ENCODE measurements around the gene RAB3A. TPM values are rescaled to one million over a fixed set of nuclear protein-coding genes. Genes with fewer than 3 reads are reported as not detected.

RAB3A gene
- total RNA-seq, 1 donor from 2014 or later: 3.2 TPM

DNA sequence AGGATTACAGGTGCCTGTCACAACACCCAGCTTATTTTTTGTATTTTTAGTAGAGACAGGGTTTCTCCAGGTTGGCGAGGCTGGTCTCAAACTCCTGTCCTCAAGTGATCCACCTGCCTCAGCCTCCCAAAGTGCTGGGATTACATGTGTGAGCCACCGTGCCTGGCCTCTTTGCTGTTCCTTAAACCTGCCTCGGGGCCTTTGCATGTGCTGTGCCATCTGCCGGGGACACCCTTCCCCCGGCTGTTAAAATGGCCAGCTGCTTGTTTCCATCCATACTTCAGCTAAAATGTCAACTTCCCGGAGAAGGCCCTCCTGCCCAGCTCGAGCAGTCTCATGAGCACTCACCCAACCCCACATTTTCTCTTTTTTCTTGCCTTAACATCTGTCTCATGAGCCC lies 41.5 kb upstream of the RAB3A start:
- Mint-ChIP-seq H3K27me3 (ENCODE audit: unreplicated experiment) (peaks cover 11% of the 10 kb centered on the region), H3K4me3 (ENCODE audit: unreplicated experiment) (no peak overlapping the region), H3K27ac (ENCODE audit: unreplicated experiment) (no peak overlapping the region), H3K4me1 (ENCODE audit: unreplicated experiment) (peaks cover 7% of the 10 kb centered on the region), H3K9me3 (ENCODE audit: unreplicated experiment) (no peaks in the 10 kb centered on the region), H3K36me3 (ENCODE audit: unreplicated experiment) (no peaks in the 10 kb centered on the region)
- TF ChIP-seq, protein P1, sequence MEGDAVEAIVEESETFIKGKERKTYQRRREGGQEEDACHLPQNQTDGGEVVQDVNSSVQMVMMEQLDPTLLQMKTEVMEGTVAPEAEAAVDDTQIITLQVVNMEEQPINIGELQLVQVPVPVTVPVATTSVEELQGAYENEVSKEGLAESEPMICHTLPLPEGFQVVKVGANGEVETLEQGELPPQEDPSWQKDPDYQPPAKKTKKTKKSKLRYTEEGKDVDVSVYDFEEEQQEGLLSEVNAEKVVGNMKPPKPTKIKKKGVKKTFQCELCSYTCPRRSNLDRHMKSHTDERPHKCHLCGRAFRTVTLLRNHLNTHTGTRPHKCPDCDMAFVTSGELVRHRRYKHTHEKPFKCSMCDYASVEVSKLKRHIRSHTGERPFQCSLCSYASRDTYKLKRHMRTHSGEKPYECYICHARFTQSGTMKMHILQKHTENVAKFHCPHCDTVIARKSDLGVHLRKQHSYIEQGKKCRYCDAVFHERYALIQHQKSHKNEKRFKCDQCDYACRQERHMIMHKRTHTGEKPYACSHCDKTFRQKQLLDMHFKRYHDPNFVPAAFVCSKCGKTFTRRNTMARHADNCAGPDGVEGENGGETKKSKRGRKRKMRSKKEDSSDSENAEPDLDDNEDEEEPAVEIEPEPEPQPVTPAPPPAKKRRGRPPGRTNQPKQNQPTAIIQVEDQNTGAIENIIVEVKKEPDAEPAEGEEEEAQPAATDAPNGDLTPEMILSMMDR (IDR thresholded peaks at IDR 0.05): no peak
- DNase-seq (ENCODE audit: extremely low spot score, unreplicated experiment): no peak

DNA sequence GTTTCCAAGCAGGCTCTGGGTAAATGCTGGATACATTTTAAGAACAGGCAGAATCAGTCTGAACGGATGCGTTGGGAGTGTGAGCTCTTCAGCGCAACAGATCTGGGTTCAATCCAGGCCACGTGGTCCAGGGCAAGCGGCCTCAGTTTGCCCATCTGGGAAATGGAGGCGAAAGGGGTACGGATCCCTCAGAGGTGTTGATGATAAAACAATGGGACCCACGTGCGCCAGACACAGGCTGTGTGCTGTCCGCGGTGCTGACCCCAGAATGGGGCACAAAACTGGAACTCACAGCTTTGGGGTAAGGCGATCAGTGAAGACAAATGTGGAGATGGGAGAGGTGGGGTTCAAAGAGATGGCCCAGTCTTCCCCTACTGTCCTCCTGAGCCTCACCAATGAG lies 35.5 kb upstream of the RAB3A start:
- no peak overlapping the region for H3K27ac Mint-ChIP-seq (ENCODE audit: unreplicated experiment)
- TF ChIP-seq, protein P1 (IDR thresholded peaks at IDR 0.05): no peak
- no peak for DNase-seq (ENCODE audit: extremely low spot score, unreplicated experiment)
- peaks cover 25% of the 10 kb centered on the region for H3K27me3 Mint-ChIP-seq (ENCODE audit: unreplicated experiment)
- H3K4me3 Mint-ChIP-seq (ENCODE audit: unreplicated experiment): no peak overlapping the region
- no peaks in the 10 kb centered on the region for H3K36me3 Mint-ChIP-seq (ENCODE audit: unreplicated experiment)
- peaks cover 2% of the 10 kb centered on the region for H3K4me1 Mint-ChIP-seq (ENCODE audit: unreplicated experiment)
- no peaks in the 10 kb centered on the region for H3K9me3 Mint-ChIP-seq (ENCODE audit: unreplicated experiment)

DNA sequence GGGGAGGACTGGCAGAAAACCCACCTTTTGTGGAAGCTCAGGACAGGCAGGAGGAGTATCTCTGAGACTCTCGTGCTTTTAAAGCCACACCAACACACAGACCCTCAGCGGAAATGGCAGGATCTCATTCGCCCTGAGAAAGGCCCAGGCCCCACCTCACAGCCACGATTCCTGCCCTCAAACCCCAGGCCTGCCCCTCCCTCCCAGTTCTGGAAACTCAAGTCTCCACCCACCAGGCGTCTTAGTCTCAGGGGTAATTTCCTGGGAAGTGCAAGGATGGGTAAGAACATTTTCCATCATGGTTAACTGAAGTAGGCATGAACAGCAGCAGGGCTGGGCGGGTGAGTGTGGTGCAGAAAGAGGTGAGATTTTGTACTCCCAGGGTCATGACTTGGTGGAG lies 30.4 kb upstream of the RAB3A start:
- H3K4me1 Mint-ChIP-seq (ENCODE audit: unreplicated experiment): peaks cover 16% of the 10 kb centered on the region
- peaks cover 11% of the 10 kb centered on the region for H3K27me3 Mint-ChIP-seq (ENCODE audit: unreplicated experiment)
- no peak overlapping the region for H3K4me3 Mint-ChIP-seq (ENCODE audit: unreplicated experiment)
- no peaks in the 10 kb centered on the region for H3K36me3 Mint-ChIP-seq (ENCODE audit: unreplicated experiment)
- no peak for DNase-seq (ENCODE audit: extremely low spot score, unreplicated experiment)
- H3K9me3 Mint-ChIP-seq (ENCODE audit: unreplicated experiment): peaks cover 6% of the 10 kb centered on the region
- TF ChIP-seq, protein P1 (IDR thresholded peaks at IDR 0.05): no peak
- no peak overlapping the region for H3K27ac Mint-ChIP-seq (ENCODE audit: unreplicated experiment)

DNA sequence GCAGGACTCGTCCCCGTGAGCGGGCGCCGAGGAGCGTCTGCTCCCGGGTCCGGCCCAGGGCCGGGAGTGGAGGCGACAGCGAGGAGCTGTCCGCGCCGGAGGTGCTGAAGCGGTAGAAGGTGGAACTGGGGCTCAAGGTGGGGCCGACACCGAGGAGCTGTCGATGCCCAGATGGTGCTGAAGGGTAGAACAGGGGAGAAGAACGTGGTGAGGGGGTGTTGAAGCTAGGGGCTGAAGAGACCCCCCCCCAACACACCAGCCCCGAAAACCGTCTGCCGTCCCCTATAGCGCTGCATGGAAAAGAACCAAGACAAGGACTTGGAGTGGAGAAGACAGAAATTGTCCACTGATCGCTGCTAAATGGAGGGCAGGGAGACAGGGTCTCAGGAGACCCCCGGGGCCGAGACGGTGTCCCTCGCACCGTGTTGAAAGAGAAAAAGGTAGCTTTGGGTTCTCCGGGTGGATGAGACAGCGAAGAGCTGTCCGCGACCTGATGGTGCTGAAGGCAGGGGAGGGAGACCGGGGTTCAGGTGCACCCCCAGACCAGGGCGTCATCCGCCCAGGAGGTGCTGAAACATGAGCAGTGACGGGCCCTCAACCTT lies 29.5 kb upstream of the RAB3A start:
- H3K9me3 Mint-ChIP-seq (ENCODE audit: unreplicated experiment): peaks cover 6% of the 10 kb centered on the region
- no peak overlapping the region for H3K4me3 Mint-ChIP-seq (ENCODE audit: unreplicated experiment)
- H3K27me3 Mint-ChIP-seq (ENCODE audit: unreplicated experiment): peaks cover 10% of the 10 kb centered on the region
- no peaks in the 10 kb centered on the region for H3K36me3 Mint-ChIP-seq (ENCODE audit: unreplicated experiment)
- TF ChIP-seq, protein P1 (IDR thresholded peaks at IDR 0.05): no peak
- no peak for DNase-seq (ENCODE audit: extremely low spot score, unreplicated experiment)
- H3K27ac Mint-ChIP-seq (ENCODE audit: unreplicated experiment): no peak overlapping the region
- peaks cover 16% of the 10 kb centered on the region for H3K4me1 Mint-ChIP-seq (ENCODE audit: unreplicated experiment)

DNA sequence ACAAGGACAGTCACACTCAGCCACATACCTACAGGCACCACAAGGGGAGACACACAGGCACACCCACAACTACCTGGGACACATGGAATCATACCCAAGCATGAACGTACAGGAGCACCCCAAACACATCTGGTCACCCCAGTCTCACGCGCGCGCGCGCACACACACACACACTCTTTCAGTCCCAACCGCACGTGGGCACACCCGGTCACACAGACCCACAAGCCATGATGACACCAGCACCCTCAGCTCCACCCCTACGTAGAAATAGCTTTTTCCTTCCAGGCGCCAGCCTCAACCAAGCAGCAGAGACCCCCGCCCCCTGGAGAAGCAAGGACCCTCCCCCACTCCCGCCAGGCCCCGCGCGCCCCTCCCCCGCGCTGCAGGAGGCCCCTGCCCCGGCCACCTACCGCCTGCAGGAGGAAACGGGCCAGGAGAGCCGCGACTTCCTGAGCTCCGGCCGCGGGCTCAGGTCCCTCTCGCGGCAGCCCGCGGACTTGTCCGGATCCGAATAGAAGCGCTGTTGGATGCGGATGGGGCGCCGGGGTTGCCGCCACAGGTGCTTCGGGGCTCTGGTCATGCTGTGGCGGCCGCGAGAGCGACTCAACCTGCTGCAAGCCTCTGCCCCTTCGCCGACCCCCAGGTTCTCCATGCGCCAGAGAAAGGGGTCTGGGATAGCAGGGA lies 28.8 kb upstream of the RAB3A start:
- no peak overlapping the region for H3K27ac Mint-ChIP-seq (ENCODE audit: unreplicated experiment)

More for the DNA sequence above, 28.8 kb upstream of the RAB3A start:
- H3K9me3 Mint-ChIP-seq (ENCODE audit: unreplicated experiment): peaks cover 6% of the 10 kb centered on the region
- peaks cover 10% of the 10 kb centered on the region for H3K27me3 Mint-ChIP-seq (ENCODE audit: unreplicated experiment)
- no peak for DNase-seq (ENCODE audit: extremely low spot score, unreplicated experiment)
- TF ChIP-seq, protein P1 (IDR thresholded peaks at IDR 0.05): no peak
- H3K36me3 Mint-ChIP-seq (ENCODE audit: unreplicated experiment): no peaks in the 10 kb centered on the region
- no peak overlapping the region for H3K4me3 Mint-ChIP-seq (ENCODE audit: unreplicated experiment)
- H3K4me1 Mint-ChIP-seq (ENCODE audit: unreplicated experiment): peaks cover 16% of the 10 kb centered on the region

All from osteocyte (in vitro differentiated cells).